ENCODE data around the gene HDAC7. TPM values are rescaled to one million over a fixed set of nuclear protein-coding genes. Genes with fewer than 3 reads are reported as not detected.

Gene HDAC7
- total and polyA plus RNA-seq, 12 donors = 26.9 to 75.6 (median 40.3) TPM

DNA sequence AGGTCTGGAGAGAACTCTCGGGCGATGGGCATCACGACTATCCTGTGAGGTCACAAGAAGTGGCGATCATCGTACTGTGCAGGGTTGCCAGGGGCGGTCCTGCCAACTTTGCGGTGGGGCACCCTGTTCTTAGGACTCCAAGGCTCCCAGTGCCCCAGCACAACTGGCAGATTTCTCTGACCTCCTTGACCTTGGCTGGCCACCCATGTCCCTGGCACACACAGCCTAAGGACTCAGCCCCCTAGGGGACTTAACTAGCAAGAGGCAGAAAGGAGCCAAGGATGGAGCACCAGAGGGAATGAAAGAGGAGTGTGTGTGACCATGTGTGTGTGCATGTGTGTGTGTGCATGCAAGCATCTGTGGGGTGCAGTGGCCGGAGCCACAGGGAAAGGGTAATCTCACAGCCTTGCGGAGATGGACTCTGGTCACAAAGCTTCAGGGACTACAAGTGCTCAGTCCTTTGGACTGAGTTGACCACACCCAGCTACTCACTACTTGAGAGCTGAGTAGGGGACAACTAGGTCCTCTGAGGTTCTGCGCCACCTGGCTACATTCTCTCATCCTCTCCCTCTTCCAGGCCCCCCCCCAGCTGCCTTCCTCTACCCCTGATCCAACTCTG, 32.9 kb downstream of the HDAC7 start:
- Histone ChIP-seq H3K4me3 (no peak overlapping the region), H3K4me1 (peaks cover 0 to 32% (median 3%) of the 10 kb centered on the region in 9 donors), H3K9me3 (no peaks in the 10 kb centered on the region), H3K27ac (peak overlapping the region in 5 of 10 donors; percentile 20 to 65 (median 25)), H3K27me3 (no peaks in the 10 kb centered on the region), H3K36me3 (peaks cover 0 to 100% (median 87%) of the 10 kb centered on the region in 9 donors)
- intact Hi-C loops (cut with DNase I) = no loop called here
- TF ChIP-seq, protein P1, sequence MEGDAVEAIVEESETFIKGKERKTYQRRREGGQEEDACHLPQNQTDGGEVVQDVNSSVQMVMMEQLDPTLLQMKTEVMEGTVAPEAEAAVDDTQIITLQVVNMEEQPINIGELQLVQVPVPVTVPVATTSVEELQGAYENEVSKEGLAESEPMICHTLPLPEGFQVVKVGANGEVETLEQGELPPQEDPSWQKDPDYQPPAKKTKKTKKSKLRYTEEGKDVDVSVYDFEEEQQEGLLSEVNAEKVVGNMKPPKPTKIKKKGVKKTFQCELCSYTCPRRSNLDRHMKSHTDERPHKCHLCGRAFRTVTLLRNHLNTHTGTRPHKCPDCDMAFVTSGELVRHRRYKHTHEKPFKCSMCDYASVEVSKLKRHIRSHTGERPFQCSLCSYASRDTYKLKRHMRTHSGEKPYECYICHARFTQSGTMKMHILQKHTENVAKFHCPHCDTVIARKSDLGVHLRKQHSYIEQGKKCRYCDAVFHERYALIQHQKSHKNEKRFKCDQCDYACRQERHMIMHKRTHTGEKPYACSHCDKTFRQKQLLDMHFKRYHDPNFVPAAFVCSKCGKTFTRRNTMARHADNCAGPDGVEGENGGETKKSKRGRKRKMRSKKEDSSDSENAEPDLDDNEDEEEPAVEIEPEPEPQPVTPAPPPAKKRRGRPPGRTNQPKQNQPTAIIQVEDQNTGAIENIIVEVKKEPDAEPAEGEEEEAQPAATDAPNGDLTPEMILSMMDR (IDR thresholded peaks at IDR 0.05) = no peak
- no peak for ATAC-seq
- DNase-seq = peak in 1 of 2 donors; percentile 9
- 92% methylated on average over 10 of the region's 10 CpGs for WGBS, 2 donors

DNA sequence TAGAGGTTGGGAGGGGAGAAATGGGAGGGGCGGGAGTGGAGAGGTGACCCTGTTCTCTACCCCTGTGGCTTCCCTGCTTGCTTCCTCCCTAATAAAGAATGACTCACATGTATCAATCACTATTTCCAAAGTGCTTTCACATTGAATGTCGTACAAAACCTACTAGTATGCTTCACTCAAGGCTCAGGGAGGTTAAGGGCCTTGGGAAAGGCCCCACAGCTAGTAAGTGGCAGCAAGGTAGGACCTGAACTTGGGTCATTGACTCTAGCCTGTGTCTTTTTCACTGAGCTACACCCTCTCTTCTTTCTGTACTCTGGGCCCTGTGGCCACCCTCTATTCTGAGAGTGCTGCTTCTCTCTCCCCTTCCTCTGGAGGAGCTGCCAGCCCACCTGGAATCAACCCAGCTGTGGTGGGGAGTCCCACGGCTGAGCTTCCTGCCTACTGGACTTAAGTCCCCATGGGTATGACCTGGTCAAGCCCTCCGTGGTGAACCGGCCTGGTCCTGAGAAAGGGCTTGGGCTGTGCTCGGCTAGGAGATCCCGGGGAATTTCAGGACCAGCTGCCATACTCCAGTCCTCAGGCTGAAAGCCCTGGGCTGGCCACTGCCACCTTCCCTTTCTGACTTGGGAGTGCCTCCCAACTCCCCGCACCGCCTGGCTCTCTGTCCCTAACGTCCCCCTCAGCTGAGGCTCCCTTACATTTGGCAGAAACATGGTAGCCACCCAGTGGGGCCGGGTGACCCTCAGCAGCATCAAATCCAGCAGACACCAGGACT, 33.6 kb downstream of the HDAC7 start:
- ATAC-seq (no peak), DNase-seq (peak in 1 of 2 donors; percentile 14)
- H3K27me3 ChIP-seq = no peaks in the 10 kb centered on the region
- peaks cover 0 to 100% (median 82%) of the 10 kb centered on the region in 9 donors for H3K36me3 ChIP-seq
- peak overlapping the region in 5 of 10 donors; percentile 20 to 65 (median 25) for H3K27ac ChIP-seq
- H3K4me1 ChIP-seq = peaks cover 0 to 32% (median 3%) of the 10 kb centered on the region in 9 donors
- TF ChIP-seq, protein P1 (IDR thresholded peaks at IDR 0.05) = no peak
- no peak overlapping the region for H3K4me3 ChIP-seq
- intact Hi-C loops (cut with DNase I) = no loop called here
- 69 to 78% methylated on average over 11 of the region's 11 CpGs for WGBS, 2 donors
- H3K9me3 ChIP-seq = no peaks in the 10 kb centered on the region

DNA sequence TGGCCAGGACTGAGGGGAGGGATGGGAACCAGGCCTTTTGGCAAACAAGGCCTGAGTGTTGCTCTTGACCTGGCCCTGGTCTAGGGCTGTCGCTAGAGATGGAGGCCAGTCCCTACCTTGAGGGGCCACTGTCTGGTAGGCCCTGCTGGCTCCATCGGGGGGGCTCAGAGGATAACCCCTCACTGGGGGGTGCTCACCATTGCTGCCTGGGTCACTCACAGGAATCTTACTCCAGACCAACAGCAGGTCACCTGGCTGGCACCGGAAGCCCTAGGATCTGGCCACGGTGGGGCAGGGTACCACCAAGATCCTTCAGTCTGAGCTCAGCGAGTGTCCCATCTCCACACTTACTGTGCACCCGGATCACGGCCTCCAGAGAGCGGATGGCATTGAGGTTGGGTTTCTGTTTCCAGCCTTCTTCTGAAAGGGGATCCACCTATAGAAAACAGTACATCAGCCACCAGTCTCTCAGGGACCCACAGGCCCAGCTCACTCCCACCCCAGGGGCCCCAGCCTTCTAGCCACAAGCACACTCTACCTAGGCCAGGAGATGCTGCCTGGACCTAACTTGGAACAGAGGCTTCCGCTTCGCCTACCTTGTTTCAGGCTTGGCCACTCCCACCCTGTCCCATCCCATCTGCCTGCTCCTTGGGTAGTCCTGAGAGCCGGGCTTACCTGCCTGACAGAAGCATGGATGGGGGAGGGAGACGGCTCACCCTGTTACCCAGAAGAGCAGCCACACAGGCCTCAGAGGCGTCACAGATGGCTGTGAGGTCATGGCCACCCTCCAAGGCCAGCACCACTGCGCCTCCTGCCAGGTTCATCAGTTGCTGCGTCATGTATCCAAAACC, 34.4 kb downstream of the HDAC7 start:
- 84 to 85% methylated on average over 15 of the region's 15 CpGs for WGBS, 2 donors
- Histone ChIP-seq H3K27me3 (no peaks in the 10 kb centered on the region), H3K36me3 (peaks cover 0 to 98% (median 74%) of the 10 kb centered on the region in 9 donors), H3K4me1 (peaks cover 0 to 32% (median 3%) of the 10 kb centered on the region in 9 donors), H3K9me3 (no peaks in the 10 kb centered on the region), H3K27ac (peak overlapping the region in 1 of 10 donors; percentile 64), H3K4me3 (no peak overlapping the region)
- DNase-seq (peak in 1 of 2 donors; percentile 7), ATAC-seq (no peak)
- TF ChIP-seq, protein P1 (IDR thresholded peaks at IDR 0.05) = no peak
- intact Hi-C loops (cut with DNase I) = no loop called here
